HEK293T (cell line): ENCODE measurements around the gene ZNF888.
"Not testable (repeated sequence)": the region's sequence is repeated elsewhere in the genome, so short reads cannot be mapped to it uniquely, and the experiment has no call there.

ENCODE experiments used
- CTCF ChIA-PET: fragments of 350-600 bp; formaldehyde crosslinking; extraction: SDS; loops from one replicate; lab custom pipeline; 2021; ENCODE audit warnings: antibody characterized with exemption, inconsistent platforms; lab: Yijun Ruan, JAX
- POLR2A ChIA-PET: fragments of 350-600 bp; formaldehyde crosslinking; extraction: SDS; loops from one replicate; lab custom pipeline; 2020; ENCODE audit warnings: antibody characterized with exemption, inconsistent platforms; lab: Yijun Ruan, JAX
- DNase-seq: peaks from one replicate; pipeline ENCODE4 v3.0.0; 2012; ENCODE audit warnings: mixed read lengths; ENCODE audit errors: extremely low spot score
- ARNT ChIP-seq: fragments of 450-650 bp; IDR thresholded peaks from 2 replicates; pipeline ENCODE4 v1.6.1; 2017; ENCODE audit warnings: mild to moderate bottlenecking
- BHLHE40 ChIP-seq: fragments of 450-650 bp; IDR thresholded peaks from 2 replicates; pipeline ENCODE4 v1.6.1; 2016; ENCODE audit warnings: mild to moderate bottlenecking, moderate library complexity, borderline replicate concordance
- CTBP1 ChIP-seq: fragments of 450-650 bp; IDR thresholded peaks from 2 replicates; pipeline ENCODE4 v1.6.1; 2016; ENCODE audit warnings: borderline replicate concordance
- ELF4 ChIP-seq: fragments of 450-650 bp; IDR thresholded peaks from 2 replicates; pipeline ENCODE4 v1.6.1; 2017; ENCODE audit warnings: antibody characterized with exemption
- FOXA1 ChIP-seq: fragments of 450-650 bp; IDR thresholded peaks from 2 replicates; pipeline ENCODE4 v1.6.1; 2016; ENCODE audit warnings: mild to moderate bottlenecking
- FOXK2 ChIP-seq: fragments of 450-650 bp; IDR thresholded peaks from 2 replicates; pipeline ENCODE4 v1.6.1; 2016; ENCODE audit warnings: mild to moderate bottlenecking
- FOXM1 ChIP-seq: fragments of 450-650 bp; IDR thresholded peaks from 2 replicates; pipeline ENCODE4 v1.6.1; 2017; ENCODE audit warnings: mild to moderate bottlenecking, borderline replicate concordance
- HDGF ChIP-seq: fragments of 450-650 bp; IDR thresholded peaks from 2 replicates; pipeline ENCODE4 v1.6.1; 2017; ENCODE audit warnings: antibody characterized with exemption, borderline replicate concordance
- L3MBTL2 ChIP-seq: fragments of 450-650 bp; conservative IDR thresholded peaks from 2 replicates; pipeline ENCODE4 v1.6.1; 2016; ENCODE audit warnings: mild to moderate bottlenecking
- LEF1 ChIP-seq: fragments of 450-650 bp; IDR thresholded peaks from 2 replicates; pipeline ENCODE4 v1.6.1; 2017; ENCODE audit warnings: mild to moderate bottlenecking, borderline replicate concordance
- NFRKB ChIP-seq: fragments of 450-650 bp; IDR thresholded peaks from 2 replicates; pipeline ENCODE4 v1.6.1; 2016; ENCODE audit warnings: mild to moderate bottlenecking, moderate library complexity
- PKNOX1 ChIP-seq: fragments of 450-650 bp; IDR thresholded peaks from 2 replicates; pipeline ENCODE4 v1.6.1; 2016
- SP1 ChIP-seq: fragments of 450-650 bp; IDR thresholded peaks from 2 replicates; pipeline ENCODE4 v1.6.1; 2017
- SUZ12 ChIP-seq: fragments of 450-650 bp; IDR thresholded peaks from 2 replicates; pipeline ENCODE4 v1.6.1; 2016; ENCODE audit warnings: mild to moderate bottlenecking
- TARDBP ChIP-seq: fragments of 450-650 bp; IDR thresholded peaks from 2 replicates; pipeline ENCODE4 v1.6.1; 2016
- ZNF384 ChIP-seq: fragments of 450-650 bp; IDR thresholded peaks from 2 replicates; pipeline ENCODE4 v1.6.1; 2016

The ZNF888 gene

DNA sequence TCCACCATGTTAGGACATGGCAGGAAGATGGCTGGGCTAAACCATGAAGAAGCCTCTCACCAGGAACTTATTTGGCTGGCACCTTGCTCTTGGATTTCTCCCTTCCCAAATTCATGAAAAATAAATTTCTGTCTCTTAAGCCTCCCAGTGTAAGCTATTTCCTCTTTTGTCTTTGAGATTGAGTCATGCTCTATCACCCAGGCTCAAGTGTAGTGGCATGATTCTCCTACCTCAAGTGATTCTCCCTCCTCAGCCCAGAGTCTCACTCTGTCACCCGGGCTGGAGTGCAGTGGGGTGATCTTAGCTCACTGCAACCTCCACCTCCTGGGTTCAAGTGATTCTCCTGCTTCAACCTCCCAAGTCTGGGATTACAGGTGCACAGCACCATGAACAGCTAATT is 12.6 kb downstream of the ZNF888 start:
- ChIA-PET CTCF (no interaction called here), POLR2A (no interaction called here)
- no peak for DNase-seq
- TF ChIP-seq ZNF384 (no peak), NFRKB (no peak), ELF4 (no peak), SP1 (no peak), SUZ12 (no peak), FOXA1 (no peak), CTBP1 (no peak), TARDBP (no peak), BHLHE40 (no peak), ARNT (no peak), FOXK2 (no peak), HDGF (no peak), PKNOX1 (no peak), LEF1 (no peak), FOXM1 (no peak)

GRCh38 chr19:52904052-52904780 is 19.0 kb downstream of the ZNF888 start:
- CTCF ChIA-PET, DNase-seq, POLR2A ChIA-PET: not testable (repeated sequence)

DNA sequence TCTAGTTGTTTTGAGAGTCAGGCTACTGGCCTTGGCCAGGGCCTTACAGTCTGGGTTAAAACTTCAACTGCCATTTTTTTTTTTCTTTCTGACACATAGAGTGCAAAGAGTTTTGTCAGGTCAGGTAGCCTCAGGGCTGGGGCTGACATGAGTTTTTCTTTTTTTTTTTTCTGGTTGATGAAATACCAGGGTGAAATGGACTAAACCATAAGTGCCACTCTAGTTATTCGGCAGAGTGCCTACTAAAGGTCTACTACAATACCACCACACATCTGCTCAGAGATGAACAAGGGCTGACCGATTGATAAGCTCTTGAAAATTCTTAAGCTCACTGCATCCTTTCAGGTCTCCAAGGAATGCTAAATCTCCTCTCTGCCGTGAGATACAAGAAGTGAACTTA is 21.4 kb downstream of the ZNF888 start:
- TF ChIP-seq HDGF (no peak), SP1 (no peak), BHLHE40 (no peak), NFRKB (no peak), ZNF384 (no peak), FOXK2 (no peak), FOXA1 (no peak), FOXM1 (no peak), TARDBP (no peak), PKNOX1 (no peak)
- no peak for DNase-seq
- CTCF ChIA-PET: no interaction called here
- POLR2A ChIA-PET: interaction anchor here (0.7 kb wide), 1 partner anchor 11 kb away, joined by 3 read pairs; no protein-coding TSS in a partner anchor

DNA sequence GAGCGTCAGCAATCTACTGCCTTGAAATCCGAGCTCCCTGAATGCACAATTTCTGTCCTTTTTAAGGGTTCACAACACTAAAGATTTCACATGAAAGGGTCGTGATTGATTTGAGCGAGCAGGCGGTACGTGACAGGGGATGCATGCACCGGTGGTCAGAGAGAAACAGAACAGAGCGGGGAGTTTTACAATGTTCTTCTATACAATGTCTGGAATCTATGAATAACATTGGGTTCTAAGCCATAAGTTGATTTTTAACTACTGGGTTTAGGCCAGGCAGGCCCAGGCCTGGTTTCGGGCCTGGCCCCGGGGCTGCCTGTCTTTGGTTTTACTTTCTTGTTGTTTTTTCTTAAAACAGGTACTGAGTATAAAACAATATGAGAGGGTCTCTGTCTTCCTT is 24.6 kb downstream of the ZNF888 start:
- POLR2A ChIA-PET, CTCF ChIA-PET, DNase-seq: not testable (repeated sequence)

GRCh38 chr19:52898101-52898500 is 25.1 kb downstream of the ZNF888 start:
- no peak for DNase-seq
- CTCF ChIA-PET: no interaction called here
- POLR2A ChIA-PET: no interaction called here
- TF ChIP-seq ELF4: no peak
- no peak for TF ChIP-seq SUZ12
- no peak for TF ChIP-seq FOXA1
- no peak for TF ChIP-seq NFRKB
- no peak for TF ChIP-seq ZNF384
- TF ChIP-seq LEF1: no peak
- no peak for TF ChIP-seq PKNOX1
- no peak for TF ChIP-seq FOXK2
- TF ChIP-seq CTBP1: no peak
- TF ChIP-seq ARNT: no peak

GRCh38 chr19:52897138-52897935 is 25.9 kb downstream of the ZNF888 start, which contains the start of gene ZNF320:
TSS of gene ZNF320 (minus strand) at chr19:52897635. CDS start at chr19:52890255, 7,380 bp downstream.
- CTCF ChIA-PET: no interaction called here
- peak; percentile 90 for DNase-seq

More at GRCh38 chr19:52897138-52897935, 25.9 kb downstream of the ZNF888 start, which contains the start of gene ZNF320:
- TF ChIP-seq HDGF: no peak
- TF ChIP-seq FOXA1: no peak
- TF ChIP-seq L3MBTL2: peak; percentile 56
- no peak for TF ChIP-seq FOXK2
- no peak for TF ChIP-seq SUZ12
- no peak for TF ChIP-seq LEF1
- TF ChIP-seq ELF4: no peak
- TF ChIP-seq ZNF384: no peak
- TF ChIP-seq PKNOX1: peak; percentile 60
- POLR2A ChIA-PET: no interaction called here
